CD4-positive, alpha-beta T cell (primary cell): ENCODE results near the gene NRXN2. TPM values are rescaled to one million over a fixed set of nuclear protein-coding genes. Genes with fewer than 3 reads are reported as not detected.

ENCODE experiments used
- ATAC-seq: fragments of 200-7000 bp; cut with Tn5 transposase; one replicate; pipeline ENCODE4 v1.10.0; 2022; ENCODE audit warnings: mild to moderate bottlenecking; ENCODE audit not compliant: poor library complexity
- CTCF ChIA-PET: fragments of 350-600 bp; sonication (Branson Sonifier 250); formaldehyde crosslinking; loops from one replicate; lab custom pipeline; 2021; ENCODE audit warnings: antibody characterized with exemption, inconsistent platforms; lab: Charles Lee
- POLR2A ChIA-PET: fragments of 350-600 bp; sonication (Branson Sonifier 250); formaldehyde crosslinking; loops from one replicate; lab custom pipeline; 2021; ENCODE audit warnings: antibody characterized with exemption, inconsistent platforms; lab: Charles Lee
- DNase-seq, 14 experiments: peaks; one replicate each; pipeline ENCODE4 v3.0.0-alpha.2; 2013 to 2020; ENCODE audit warnings: mixed read lengths in 2 of 14
- H3K27ac ChIP-seq, 2 donors: one replicate each; pipeline versions ENCODE4 v1.5.1 to v1.7.0; 2013; ENCODE audit warnings: low read length in 2 of 2, low read depth in 1 of 2, mild to moderate bottlenecking in 1 of 2
- H3K27me3 ChIP-seq, 2 experiments: 1 replicate in 1 of 2; 2 replicates in 1 of 2; pipeline versions ENCODE4 v1.6.1 to v1.7.0; 2013; ENCODE audit warnings: low read length in 2 of 2, control low read depth in 1 of 2, mild to moderate bottlenecking in 1 of 2, moderate library complexity in 1 of 2; ENCODE audit not compliant: insufficient read depth in 2 of 2, control insufficient read depth in 1 of 2
- H3K36me3 ChIP-seq: one replicate; pipeline ENCODE4 v1.6.1; 2013; ENCODE audit warnings: low read length, control low read depth; ENCODE audit not compliant: insufficient read depth
- H3K4me1 ChIP-seq: one replicate; pipeline ENCODE4 v1.6.1; 2013; ENCODE audit warnings: low read length, control low read depth; ENCODE audit not compliant: insufficient read depth
- H3K4me3 ChIP-seq: one replicate; pipeline ENCODE4 v1.5.1; 2013; ENCODE audit warnings: mild to moderate bottlenecking, low read length, moderate library complexity
- H3K9me3 ChIP-seq, 2 experiments: 1 replicate in 1 of 2; 2 replicates in 1 of 2; pipeline versions ENCODE4 v1.6.1 to v1.7.0; 2013; ENCODE audit warnings: low read length in 2 of 2, mild to moderate bottlenecking in 2 of 2, control low read depth in 1 of 2, moderate library complexity in 1 of 2; ENCODE audit not compliant: control insufficient read depth in 1 of 2, insufficient read depth in 1 of 2
- H3K27ac Mint-ChIP-seq: one replicate; pipeline ENCODE4 v1.8.0; 2020; ENCODE audit warnings: mixed read lengths
- H3K27me3 Mint-ChIP-seq: one replicate; pipeline ENCODE4 v1.8.0; 2021; ENCODE audit warnings: mixed read lengths
- H3K36me3 Mint-ChIP-seq: one replicate; pipeline ENCODE4 v1.8.0; 2021; ENCODE audit warnings: low read depth, mixed read lengths
- H3K4me1 Mint-ChIP-seq: one replicate; pipeline ENCODE4 v1.8.0; 2021; ENCODE audit warnings: low read depth, mixed read lengths
- H3K4me3 Mint-ChIP-seq: one replicate; pipeline ENCODE4 v1.8.0; 2020; ENCODE audit warnings: mild to moderate bottlenecking, mixed read lengths
- H3K9me3 Mint-ChIP-seq: one replicate; pipeline ENCODE4 v1.8.0; 2020; ENCODE audit warnings: mixed read lengths
- intact Hi-C, 2 experiments: fragments of 100-400 bp; cut with DNase I in 1 of 2; cut with micrococcal nuclease in 1 of 2; formaldehyde crosslinking; loops; one replicate each; pipeline versions ENCODE4 v1.15.1 to v1.9.0; 2023 to 2025; cut with DNase I, micrococcal nuclease
- total RNA-seq, 174 experiments: library from RNA in 2 of 174; stranded (reverse) in 2 of 174; gene quantifications; one replicate each; pipeline ENCODE4 v1.2.3 and lab custom pipeline; 2021 to 2026
- TF ChIP-seq, protein P1 (sequence below): fragments of 200-600 bp; IDR thresholded peaks from one replicate; pipeline ENCODE4 v1.8.0; 2022; ENCODE audit warnings: antibody characterized with exemption, mild to moderate bottlenecking

The NRXN2 gene
- total RNA-seq, 2 experiments from 2014 or later = 0.05 to 0.31 TPM

DNA sequence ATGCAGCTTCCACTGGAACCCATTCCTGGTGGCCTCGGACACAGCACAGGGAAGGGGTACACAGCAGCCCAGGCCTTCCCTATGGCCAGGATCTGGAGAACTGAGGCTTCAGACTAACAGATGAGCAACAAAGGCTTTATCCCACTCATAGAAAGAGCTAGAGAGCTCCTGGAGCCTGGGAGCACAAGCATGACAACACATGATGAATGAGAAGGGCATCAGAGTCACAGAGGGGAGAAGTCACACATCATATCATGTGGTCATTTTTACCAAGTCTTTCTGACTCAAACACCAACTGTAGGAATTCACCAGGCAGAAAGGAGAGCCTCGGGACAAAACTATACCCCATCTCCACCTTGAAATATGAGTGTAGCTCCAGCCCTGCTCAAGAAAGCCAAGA, 43.2 kb downstream of the NRXN2 start:
- ChIA-PET POLR2A (no interaction called here), CTCF (no interaction called here)
- Mint-ChIP-seq H3K27me3 (peaks cover 36% of the 10 kb centered on the region), H3K4me1 (no peaks in the 10 kb centered on the region), H3K9me3 (no peaks in the 10 kb centered on the region), H3K4me3 (no peak overlapping the region), H3K27ac (no peak overlapping the region), H3K36me3 (no peaks in the 10 kb centered on the region)
- Histone ChIP-seq H3K27me3 (peaks cover 3 to 12% of the 10 kb centered on the region in 2 experiments), H3K4me3 (no peak overlapping the region), H3K27ac (no peak overlapping the region), H3K36me3 (no peaks in the 10 kb centered on the region), H3K9me3 (no peaks in the 10 kb centered on the region), H3K4me1 (no peaks in the 10 kb centered on the region)
- TF ChIP-seq, protein P1, sequence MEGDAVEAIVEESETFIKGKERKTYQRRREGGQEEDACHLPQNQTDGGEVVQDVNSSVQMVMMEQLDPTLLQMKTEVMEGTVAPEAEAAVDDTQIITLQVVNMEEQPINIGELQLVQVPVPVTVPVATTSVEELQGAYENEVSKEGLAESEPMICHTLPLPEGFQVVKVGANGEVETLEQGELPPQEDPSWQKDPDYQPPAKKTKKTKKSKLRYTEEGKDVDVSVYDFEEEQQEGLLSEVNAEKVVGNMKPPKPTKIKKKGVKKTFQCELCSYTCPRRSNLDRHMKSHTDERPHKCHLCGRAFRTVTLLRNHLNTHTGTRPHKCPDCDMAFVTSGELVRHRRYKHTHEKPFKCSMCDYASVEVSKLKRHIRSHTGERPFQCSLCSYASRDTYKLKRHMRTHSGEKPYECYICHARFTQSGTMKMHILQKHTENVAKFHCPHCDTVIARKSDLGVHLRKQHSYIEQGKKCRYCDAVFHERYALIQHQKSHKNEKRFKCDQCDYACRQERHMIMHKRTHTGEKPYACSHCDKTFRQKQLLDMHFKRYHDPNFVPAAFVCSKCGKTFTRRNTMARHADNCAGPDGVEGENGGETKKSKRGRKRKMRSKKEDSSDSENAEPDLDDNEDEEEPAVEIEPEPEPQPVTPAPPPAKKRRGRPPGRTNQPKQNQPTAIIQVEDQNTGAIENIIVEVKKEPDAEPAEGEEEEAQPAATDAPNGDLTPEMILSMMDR = no peak
- ATAC-seq (no peak), DNase-seq (no peak)
- intact Hi-C loops = no loop called here

DNA sequence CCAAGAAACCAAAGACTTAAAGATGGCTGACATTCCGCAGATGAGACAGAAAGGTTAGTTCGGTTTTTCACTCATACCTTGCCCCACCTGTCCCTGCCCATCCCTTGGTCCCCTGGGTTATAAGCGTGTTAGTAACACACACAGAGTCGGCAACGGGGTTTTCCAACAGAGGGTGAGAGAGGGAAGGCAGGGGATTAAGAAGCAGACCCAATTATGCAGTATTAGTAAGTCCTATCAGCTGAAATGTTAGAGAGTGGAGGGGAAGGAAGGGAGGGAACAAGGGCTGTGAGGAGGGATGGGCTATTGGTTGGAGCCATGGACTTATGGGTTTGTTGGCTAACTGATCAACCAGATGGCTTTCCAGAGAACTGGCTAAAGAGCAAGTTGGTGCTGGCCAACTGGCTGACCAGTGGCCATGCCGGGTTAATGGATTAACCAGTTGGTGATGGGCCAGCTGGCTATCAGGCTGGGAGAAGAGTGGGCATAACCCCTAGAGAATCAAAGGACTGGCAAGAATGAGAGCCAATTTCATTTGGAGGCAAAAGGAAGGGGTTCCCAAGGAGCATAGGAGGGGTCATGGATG, 45.5 kb downstream of the NRXN2 start:
- H3K27me3 ChIP-seq = peaks cover 11 to 15% of the 10 kb centered on the region in 2 experiments
- no peak for DNase-seq
- TF ChIP-seq, protein P1 = no peak
- Mint-ChIP-seq H3K9me3 (no peaks in the 10 kb centered on the region), H3K36me3 (no peaks in the 10 kb centered on the region), H3K4me3 (no peak overlapping the region), H3K27ac (no peak overlapping the region), H3K27me3 (peaks cover 50% of the 10 kb centered on the region), H3K4me1 (no peaks in the 10 kb centered on the region)
- POLR2A ChIA-PET = no interaction called here
- intact Hi-C loops = no loop called here
- no peaks in the 10 kb centered on the region for H3K36me3 ChIP-seq
- no peaks in the 10 kb centered on the region for H3K4me1 ChIP-seq
- no peak for ATAC-seq
- H3K27ac ChIP-seq = no peak overlapping the region
- H3K4me3 ChIP-seq = no peak overlapping the region
- no peaks in the 10 kb centered on the region for H3K9me3 ChIP-seq
- CTCF ChIA-PET = interaction anchor here (1.0 kb wide), 1 partner anchor 11 kb away, joined by 3 read pairs; no protein-coding TSS in a partner anchor

DNA sequence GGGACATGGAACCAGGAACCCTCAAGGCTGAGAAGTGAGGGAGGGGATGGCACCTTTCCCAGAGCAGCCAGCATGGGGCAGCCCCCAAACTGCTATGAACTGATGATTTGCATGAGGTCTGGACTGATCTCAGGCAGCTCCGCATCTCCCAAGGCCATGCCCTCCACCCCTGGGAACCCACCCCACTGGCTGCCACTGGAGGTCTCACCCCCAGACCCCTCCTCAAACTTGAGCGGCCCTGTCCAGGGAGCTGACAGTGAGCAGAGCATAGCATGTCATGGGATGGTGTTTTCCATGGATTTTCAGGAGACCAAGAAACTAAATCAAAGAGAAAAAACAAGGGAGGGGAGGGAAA, 46.8 kb downstream of the NRXN2 start:
- Histone ChIP-seq H3K36me3 (no peaks in the 10 kb centered on the region), H3K27ac (no peak overlapping the region), H3K4me3 (no peak overlapping the region), H3K4me1 (no peaks in the 10 kb centered on the region), H3K9me3 (no peaks in the 10 kb centered on the region), H3K27me3 (peaks cover 11 to 22% of the 10 kb centered on the region in 2 experiments)
- Mint-ChIP-seq H3K4me3 (no peak overlapping the region), H3K9me3 (no peaks in the 10 kb centered on the region), H3K36me3 (no peaks in the 10 kb centered on the region), H3K4me1 (no peaks in the 10 kb centered on the region), H3K27me3 (peaks cover 59% of the 10 kb centered on the region), H3K27ac (no peak overlapping the region)
- no peak for ATAC-seq
- DNase-seq = no peak
- POLR2A ChIA-PET = no interaction called here
- intact Hi-C loops = no loop called here
- TF ChIP-seq, protein P1 = no peak
- CTCF ChIA-PET = no interaction called here
